Measurements from ENCODE around the gene HOXB6.

The HOXB6 gene

GRCh38 chr17:48604770-48605329, at the start of gene HOXB6:
HOXB6 (minus strand) TSS chr17:48604986; CDS start chr17:48598150, 6,836 bp downstream.
- no peak for DNase-seq

- no peak for DNase-seq
Observed at GRCh38 chr17:48649741-48650140, 45.0 kb upstream of the HOXB6 start.

- no peak for DNase-seq
Observed at GRCh38 chr17:48647963-48648245, 43.1 kb upstream of the HOXB6 start.

- no peak for DNase-seq
Observed at GRCh38 chr17:48647103-48647962, 42.5 kb upstream of the HOXB6 start.

- no peak for DNase-seq
Observed at GRCh38 chr17:48646183-48647102, 41.7 kb upstream of the HOXB6 start.

GRCh38 chr17:48645639-48646182, 40.9 kb upstream of the HOXB6 start:
- DNase-seq, result no peak

GRCh38 chr17:48644910-48645557, 40.2 kb upstream of the HOXB6 start:
- DNase-seq, result no peak

- DNase-seq, result no peak
Observed at GRCh38 chr17:48644159-48644558, 39.4 kb upstream of the HOXB6 start.

- DNase-seq, result no peak
Observed at GRCh38 chr17:48643697-48644012, 38.9 kb upstream of the HOXB6 start.

- DNase-seq, result no peak
Observed at GRCh38 chr17:48642843-48643696, 38.3 kb upstream of the HOXB6 start.

GRCh38 chr17:48642059-48642842, 37.5 kb upstream of the HOXB6 start:
- no peak for DNase-seq

GRCh38 chr17:48641541-48642058, 36.8 kb upstream of the HOXB6 start:
- no peak for DNase-seq

- DNase-seq, result no peak
Observed at GRCh38 chr17:48640858-48641180, 36.0 kb upstream of the HOXB6 start.

GRCh38 chr17:48639982-48640857, 35.4 kb upstream of the HOXB6 start:
- DNase-seq, result no peak

GRCh38 chr17:48639136-48639535, 34.4 kb upstream of the HOXB6 start:
- DNase-seq, result no peak

GRCh38 chr17:48637323-48638260, 32.8 kb upstream of the HOXB6 start:
- DNase-seq, result no peak

GRCh38 chr17:48636177-48637018, 31.6 kb upstream of the HOXB6 start:
- DNase-seq, result peak; percentile 79

Data from hematopoietic multipotent progenitor cell treated with erythropoietin and hydrocortisone succinate and interleukin-3 and kit ligand, for 8 days (in vitro differentiated cells).